Spinal cord (tissue), 10 donors: ENCODE data around the gene KIF3A. TPM values are rescaled to one million over a fixed set of nuclear protein-coding genes. Genes with fewer than 3 reads are reported as not detected.

ENCODE experiments used
- DNase-seq, 6 donors: peaks; one replicate each; pipeline versions ENCODE4 v3.0.0 to v3.0.0-alpha.2; 2013 to 2015; ENCODE audit warnings: low spot score in 6 of 6, low read depth in 4 of 6
- H3K27ac ChIP-seq: one replicate; pipeline ENCODE4 v1.5.1; 2013; ENCODE audit warnings: low read depth, low read length, control low read depth
- H3K27me3 ChIP-seq: one replicate; pipeline ENCODE4 v1.6.1; 2013; ENCODE audit warnings: low read length; ENCODE audit not compliant: control insufficient read depth, insufficient read depth
- H3K36me3 ChIP-seq: one replicate; pipeline ENCODE4 v1.6.1; 2013; ENCODE audit warnings: low read length; ENCODE audit not compliant: control insufficient read depth, insufficient read depth
- H3K4me1 ChIP-seq: one replicate; pipeline ENCODE4 v1.6.1; 2013; ENCODE audit warnings: low read length; ENCODE audit not compliant: control insufficient read depth, insufficient read depth
- H3K4me3 ChIP-seq: one replicate; pipeline ENCODE4 v1.5.1; 2013; ENCODE audit warnings: low read depth, low read length, control low read depth
- H3K9me3 ChIP-seq: one replicate; pipeline ENCODE4 v1.6.1; 2013; ENCODE audit warnings: low read length; ENCODE audit not compliant: control insufficient read depth, insufficient read depth
- WGBS: methylation state at CpG from one replicate; pipeline ENCODE4 v1.1.5; 2013; ENCODE audit warnings: missing lambda C conversion rate; ENCODE audit not compliant: insufficient coverage; 5-methylcytosine and 5-hydroxymethylcytosine counted together
- polyA plus RNA-seq, 2 donors: library from polyadenylated mRNA; unstranded; fragments of 120-200 nt; gene quantifications; one replicate each; pipeline ENCODE4 v1.2.1, GENCODE V29; 2013; ENCODE audit not compliant: insufficient read length in 2 of 2
- total RNA-seq, 2 donors: library from RNA; depleted of rRNA in 1 of 2; stranded (reverse); fragments of 120-200 nt in 1 of 2; fragments of >200 nt in 1 of 2; gene quantifications; one replicate each; pipeline versions ENCODE4 v1.2.3 to v1.2.4, GENCODE V29; 2013 to 2014
- donor health status: healthy.

The KIF3A gene
- total and polyA plus RNA-seq, 4 donors, result 42.3 to 97.6 (median 86.6) TPM

- Histone ChIP-seq H3K9me3 (no peaks in the 10 kb centered on the region), H3K4me1 (peaks cover 6% of the 10 kb centered on the region), H3K27ac (no peak overlapping the region), H3K36me3 (peaks cover 12% of the 10 kb centered on the region), H3K27me3 (no peaks in the 10 kb centered on the region), H3K4me3 (no peak overlapping the region)
- WGBS, result no CpG with 5 or more reads among the region's 2 CpGs
- no peak for DNase-seq
Measured at GRCh38 chr5:132734687-132735086, 2.7 kb downstream of the KIF3A start.

DNA sequence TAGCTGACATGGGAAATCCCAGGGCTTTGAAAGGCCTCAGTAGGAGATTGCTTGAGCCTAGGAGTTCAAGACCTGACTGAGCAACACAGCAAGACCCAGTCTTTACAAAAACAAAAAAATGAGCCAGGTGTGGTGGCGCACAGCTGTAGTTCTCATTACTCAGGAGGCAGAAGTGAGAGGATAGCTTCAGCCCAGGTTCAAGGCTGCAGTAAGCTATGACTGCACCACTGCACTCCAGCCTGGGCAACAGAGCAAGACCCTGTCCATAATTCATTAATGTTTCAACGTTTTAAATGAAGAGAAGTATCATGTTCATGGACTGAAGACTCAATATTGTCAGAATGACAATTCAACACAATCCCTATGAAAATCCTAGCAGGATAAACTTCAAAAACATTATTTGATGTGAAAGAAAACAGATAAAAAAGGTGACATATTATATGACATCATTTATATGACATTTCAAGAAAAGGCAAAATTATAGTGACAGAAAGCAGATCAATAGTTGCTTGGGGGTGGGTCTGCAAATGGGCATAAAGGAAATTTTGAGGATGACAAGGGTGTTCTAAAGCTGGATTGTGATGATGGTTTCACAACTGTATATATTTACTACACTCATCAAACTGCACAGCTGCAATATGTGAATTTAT, 3.7 kb downstream of the KIF3A start:
- no peak overlapping the region for H3K4me3 ChIP-seq
- H3K27ac ChIP-seq, result no peak overlapping the region
- H3K9me3 ChIP-seq, result no peaks in the 10 kb centered on the region
- DNase-seq, result no peak
- H3K27me3 ChIP-seq, result no peaks in the 10 kb centered on the region
- peaks cover 6% of the 10 kb centered on the region for H3K4me1 ChIP-seq
- H3K36me3 ChIP-seq, result peaks cover 12% of the 10 kb centered on the region
- 100% methylated on average over 1 of the region's 2 CpGs for WGBS

- Histone ChIP-seq H3K4me1 (peaks cover under 1% of the 10 kb centered on the region), H3K9me3 (no peaks in the 10 kb centered on the region), H3K4me3 (no peak overlapping the region), H3K27me3 (no peaks in the 10 kb centered on the region), H3K27ac (no peak overlapping the region), H3K36me3 (peaks cover 12% of the 10 kb centered on the region)
- WGBS, result 92% methylated on average over 8 of the region's 10 CpGs
- DNase-seq, result no peak
Measured at GRCh38 chr5:132729896-132730295, 7.5 kb downstream of the KIF3A start.

- no peak overlapping the region for H3K27ac ChIP-seq
- no peaks in the 10 kb centered on the region for H3K4me1 ChIP-seq
- H3K36me3 ChIP-seq, result peaks cover 8% of the 10 kb centered on the region
- no peak for DNase-seq
- no peak overlapping the region for H3K4me3 ChIP-seq
- H3K27me3 ChIP-seq, result no peaks in the 10 kb centered on the region
- peaks cover 1% of the 10 kb centered on the region for H3K9me3 ChIP-seq
- no CpG with 5 or more reads among the region's 2 CpGs for WGBS
Measured at GRCh38 chr5:132725745-132726144, 11.6 kb downstream of the KIF3A start.

GRCh38 chr5:132718544-132719312, 18.6 kb downstream of the KIF3A start:
- H3K4me1 ChIP-seq, result no peaks in the 10 kb centered on the region
- 100% methylated on average over 1 of the region's 5 CpGs for WGBS
- peaks cover 1% of the 10 kb centered on the region for H3K9me3 ChIP-seq
- peaks cover 17% of the 10 kb centered on the region for H3K36me3 ChIP-seq
- no peaks in the 10 kb centered on the region for H3K27me3 ChIP-seq
- H3K27ac ChIP-seq, result no peak overlapping the region
- no peak for DNase-seq
- no peak overlapping the region for H3K4me3 ChIP-seq

DNA sequence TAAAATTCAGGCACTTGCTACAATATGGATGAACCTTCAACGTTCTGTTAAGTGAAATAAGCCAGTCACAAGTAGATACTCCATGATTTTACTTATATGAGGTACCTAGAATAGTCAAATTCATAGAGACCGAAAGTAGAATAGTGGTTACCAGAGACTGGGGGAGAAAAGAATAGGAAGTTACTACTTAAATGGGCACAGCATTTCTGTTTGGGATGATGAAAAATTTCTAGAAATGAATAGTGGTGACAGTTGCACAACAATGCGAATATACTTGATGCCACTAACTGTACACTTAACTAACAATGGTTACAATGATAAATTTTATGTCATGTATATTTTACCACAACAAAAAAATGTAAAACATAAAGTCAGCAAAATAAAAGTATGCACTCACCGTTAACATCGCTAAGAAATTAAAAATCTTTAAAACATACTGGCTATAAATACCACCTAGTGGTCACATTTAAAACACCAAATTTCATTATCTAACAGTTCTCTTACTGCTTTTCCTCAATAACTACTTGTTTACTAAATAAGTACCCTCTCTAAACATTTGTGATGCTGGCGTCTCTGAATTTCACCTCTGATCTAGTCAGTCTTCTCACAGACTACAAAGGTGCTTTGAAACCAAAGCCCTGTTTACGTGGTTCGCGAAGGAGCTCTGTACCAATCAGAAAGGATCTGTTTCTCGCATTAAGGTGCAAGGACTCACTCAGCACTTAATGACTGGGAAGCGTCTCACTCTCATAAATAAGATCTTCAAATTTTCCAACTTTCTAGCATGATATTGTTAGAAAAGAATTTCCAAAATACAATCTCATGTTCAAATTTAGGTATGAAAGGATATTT, 22.7 kb downstream of the KIF3A start:
- Histone ChIP-seq H3K4me3 (no peak overlapping the region), H3K36me3 (peaks cover 18% of the 10 kb centered on the region), H3K4me1 (no peaks in the 10 kb centered on the region), H3K9me3 (no peaks in the 10 kb centered on the region), H3K27ac (no peak overlapping the region), H3K27me3 (no peaks in the 10 kb centered on the region)
- 82% methylated on average over 7 of the region's 11 CpGs for WGBS
- peak in 2 of 6 donors; percentile 4 to 16 for DNase-seq

DNA sequence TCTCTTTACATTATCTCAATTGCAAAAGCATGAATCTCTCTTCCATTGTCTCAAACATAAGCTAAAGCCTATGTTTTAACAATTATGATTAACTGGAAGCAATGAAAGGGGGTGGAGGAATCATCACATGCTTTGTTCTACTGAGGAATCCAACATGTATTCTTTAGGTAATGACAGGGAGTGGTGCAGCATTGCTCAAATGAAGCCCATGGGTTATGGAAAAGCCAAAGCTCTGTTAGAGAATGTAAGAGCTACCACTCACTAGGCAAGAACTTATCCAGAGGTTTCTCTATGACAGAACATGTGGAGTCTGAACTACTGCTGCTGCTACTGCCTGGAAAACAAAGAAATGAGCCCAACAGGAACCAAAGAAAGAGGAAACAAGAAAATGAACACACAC, 28.7 kb downstream of the KIF3A start:
- Histone ChIP-seq H3K4me3 (no peak overlapping the region), H3K9me3 (no peaks in the 10 kb centered on the region), H3K27me3 (no peaks in the 10 kb centered on the region), H3K4me1 (no peaks in the 10 kb centered on the region), H3K27ac (no peak overlapping the region), H3K36me3 (peaks cover 4% of the 10 kb centered on the region)
- DNase-seq, result no peak

DNA sequence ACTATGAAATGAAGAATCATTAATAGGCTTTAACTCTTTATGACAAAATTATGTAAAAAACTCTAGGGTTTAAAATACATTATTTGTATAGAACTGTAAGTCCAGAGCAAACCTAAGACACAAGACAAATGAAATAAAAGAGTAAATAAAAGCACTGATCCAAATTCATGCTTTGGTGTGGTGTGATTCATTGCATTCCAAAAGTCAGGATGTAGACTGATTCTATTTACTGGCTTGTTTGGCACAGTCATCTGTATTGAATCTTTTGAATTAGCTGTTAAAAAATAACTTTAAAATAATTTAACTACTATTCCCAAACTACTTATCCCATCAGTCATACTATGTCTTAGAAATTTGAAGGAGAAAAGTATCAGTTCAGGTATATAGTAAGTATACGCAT, 32.5 kb downstream of the KIF3A start:
- Histone ChIP-seq H3K9me3 (no peaks in the 10 kb centered on the region), H3K4me3 (no peak overlapping the region), H3K27me3 (no peaks in the 10 kb centered on the region), H3K27ac (no peak overlapping the region), H3K36me3 (peaks cover 13% of the 10 kb centered on the region), H3K4me1 (no peaks in the 10 kb centered on the region)
- DNase-seq, result no peak
- no CpG with 5 or more reads among the region's 1 CpG for WGBS

DNA sequence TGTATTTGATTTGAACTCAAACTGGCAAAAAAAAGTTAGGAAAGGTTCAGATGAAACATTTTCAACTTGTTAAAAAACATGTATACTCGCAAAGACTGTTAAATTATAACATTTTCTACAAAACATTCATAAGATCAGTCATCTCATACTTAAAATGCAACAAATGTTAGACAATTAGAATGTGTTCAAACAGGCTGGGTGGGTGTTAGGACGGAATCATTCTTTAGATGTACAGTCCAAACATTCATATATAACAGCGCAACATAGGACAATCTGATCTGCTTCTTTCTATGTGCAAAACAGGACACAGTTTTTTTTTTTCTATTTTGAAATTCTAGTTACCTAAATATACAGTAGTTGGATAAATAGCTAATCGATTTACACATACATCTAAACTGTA, 41.4 kb downstream of the KIF3A start:
- Histone ChIP-seq H3K27me3 (no peaks in the 10 kb centered on the region), H3K36me3 (peaks cover 35% of the 10 kb centered on the region), H3K27ac (no peak overlapping the region), H3K9me3 (no peaks in the 10 kb centered on the region), H3K4me1 (no peaks in the 10 kb centered on the region), H3K4me3 (no peak overlapping the region)
- no peak for DNase-seq
- no CpG with 5 or more reads among the region's 4 CpGs for WGBS
